Skin epidermis (tissue), 12 donors: ENCODE measurements around the gene STAT2.
"Not testable (repeated sequence)": the region's sequence is repeated elsewhere in the genome, so short reads cannot be mapped to it uniquely, and the experiment has no call there.

Experiments
- H3K27ac ChIP-seq, 21 experiments: fragments of 200-600 bp; sonication (generic) in 11 of 21; one replicate each; pipeline ENCODE4 v1.5.0; 2020; ENCODE audit warnings: mild to moderate bottlenecking in 3 of 21, inconsistent platforms in 2 of 21, moderate library complexity in 2 of 21
- H3K4me3 ChIP-seq, 7 experiments: fragments of 200-600 bp; sonication (generic) in 2 of 7; one replicate each; pipeline ENCODE4 v1.5.0; 2020; ENCODE audit warnings: inconsistent platforms in 2 of 7, mild to moderate bottlenecking in 2 of 7, moderate library complexity in 1 of 7

Gene STAT2

GRCh38 chr12:56333197-56333678, 26.7 kb downstream of the STAT2 start:
- H3K27ac ChIP-seq = peak overlapping the region; percentile 44 to 97 (median 92)
- peak overlapping the region; percentile 38 to 58 (median 48) for H3K4me3 ChIP-seq

GRCh38 chr12:56332512-56333196, 27.3 kb downstream of the STAT2 start:
- peak overlapping the region; percentile 38 to 58 (median 48) for H3K4me3 ChIP-seq
- peak overlapping the region in 19 of 21 experiments; percentile 82 to 97 (median 92) for H3K27ac ChIP-seq

GRCh38 chr12:56330936-56331490, 28.9 kb downstream of the STAT2 start:
- H3K27ac ChIP-seq = no peak overlapping the region
- no peak overlapping the region for H3K4me3 ChIP-seq

GRCh38 chr12:56326533-56326932, 33.4 kb downstream of the STAT2 start:
- no peak overlapping the region for H3K4me3 ChIP-seq
- no peak overlapping the region for H3K27ac ChIP-seq

- no peak overlapping the region for H3K4me3 ChIP-seq
- no peak overlapping the region for H3K27ac ChIP-seq
Observed at GRCh38 chr12:56326126-56326525, 33.8 kb downstream of the STAT2 start.

GRCh38 chr12:56324206-56324605, 35.7 kb downstream of the STAT2 start:
- no peak overlapping the region for H3K4me3 ChIP-seq

GRCh38 chr12:56321610-56322009, 38.3 kb downstream of the STAT2 start:
- not testable (repeated sequence) for H3K27ac ChIP-seq, H3K4me3 ChIP-seq

More at GRCh38 chr12:56324206-56324605, 35.7 kb downstream of the STAT2 start:
- H3K27ac ChIP-seq = no peak overlapping the region

GRCh38 chr12:56321027-56321426, 38.9 kb downstream of the STAT2 start:
- H3K4me3 ChIP-seq = no peak overlapping the region
- no peak overlapping the region for H3K27ac ChIP-seq

- no peak overlapping the region for H3K27ac ChIP-seq
- H3K4me3 ChIP-seq = no peak overlapping the region
Observed at GRCh38 chr12:56317675-56318074, 42.2 kb downstream of the STAT2 start.

- H3K4me3 ChIP-seq = peak within 1 kb of the TSS; percentile 67 to 93 (median 89)
- H3K27ac ChIP-seq = peak within 1 kb of the TSS; percentile 79 to 99 (median 95)
Observed at GRCh38 chr12:56315622-56316473, 44.1 kb downstream of the STAT2 start, which contains the start of gene CNPY2. Gene CNPY2, minus strand, starts transcription at chr12:56315988. Its CDS starts 771 bp downstream, at chr12:56315217.

- H3K4me3 ChIP-seq = peak overlapping the region; percentile 67 to 93 (median 89)
- peak overlapping the region; percentile 79 to 99 (median 95) for H3K27ac ChIP-seq
Observed at GRCh38 chr12:56315249-56315621, 44.7 kb downstream of the STAT2 start.

- Histone ChIP-seq H3K27ac (no peak overlapping the region), H3K4me3 (no peak overlapping the region)
Observed at GRCh38 chr12:56311003-56311402, 48.9 kb downstream of the STAT2 start.

- no peak overlapping the region for H3K4me3 ChIP-seq
- no peak overlapping the region for H3K27ac ChIP-seq
Observed at GRCh38 chr12:56308714-56309113, 51.2 kb downstream of the STAT2 start.

GRCh38 chr12:56307221-56307965, 52.5 kb downstream of the STAT2 start:
- H3K4me3 ChIP-seq = no peak overlapping the region
- no peak overlapping the region for H3K27ac ChIP-seq

- H3K27ac ChIP-seq = peak overlapping the region in 1 of 21 experiments; percentile 4
- no peak overlapping the region for H3K4me3 ChIP-seq
Observed at GRCh38 chr12:56304872-56305590, 54.9 kb downstream of the STAT2 start.

GRCh38 chr12:56304276-56304675, 55.6 kb downstream of the STAT2 start:
- Histone ChIP-seq H3K27ac (no peak overlapping the region), H3K4me3 (no peak overlapping the region)

- Histone ChIP-seq H3K27ac (peak overlapping the region in 20 of 21 experiments; percentile 81 to 98 (median 96)), H3K4me3 (peak overlapping the region; percentile 44 to 88 (median 73))
Observed at GRCh38 chr12:56300644-56301464, 59.1 kb downstream of the STAT2 start.
